HepG2 (cell line): Measurements from ENCODE around the gene HECTD4. TPM values are rescaled to one million over a fixed set of nuclear protein-coding genes. Genes with fewer than 3 reads are reported as not detected.

ENCODE experiments used
- ATAC-seq: fragments of 200-7000 bp; cut with Tn5 transposase; 3 replicates; pipeline ENCODE4 v1.9.1; 2020; ENCODE audit warnings: mild to moderate bottlenecking, moderate library complexity
- BruUV-seq: library from RNA; stranded (reverse); fragments of 400-500 nt; replicated peaks from 2 replicates; lab custom pipeline; 2021; lab: Mats Ljungman, UMichigan
- CTCF ChIA-PET: fragments of 300-600 bp; formaldehyde crosslinking; extraction: SDS; loops from one replicate; lab custom pipeline; 2021; ENCODE audit warnings: low total read pairs, inconsistent platforms, low intra/inter-chr PET ratio; lab: Yijun Ruan, JAX
- POLR2A ChIA-PET: fragments of 350-600 bp; sonication (Branson Sonifier 250); formaldehyde crosslinking; loops from one replicate; lab custom pipeline; 2020; ENCODE audit warnings: antibody characterized with exemption, inconsistent platforms; lab: Yijun Ruan, JAX
- DNase-seq: peaks from one replicate; pipeline ENCODE4 v3.0.0-alpha.2; 2015; ENCODE audit warnings: low spot score
- FAIRE-seq: peaks from 3 replicates; lab custom pipeline; 2011; peaks lifted over from hg19 to GRCh38; lab: Jason Lieb, UNC
- H2AFZ ChIP-seq: one replicate; pipeline ENCODE4 v1.6.1; 2011; ENCODE audit warnings: low read length, inconsistent platforms
- H3K27ac ChIP-seq: fragments of 300-600 bp; 3 replicates; pipeline ENCODE4 v1.8.0; 2011; ENCODE audit warnings: mixed run types, mild to moderate bottlenecking, mixed read lengths, low read length, inconsistent platforms; ENCODE audit not compliant: insufficient read depth; ENCODE audit errors: extremely low read length
- H3K27me3 ChIP-seq, 2 experiments: fragments of 200-600 bp in 1 of 2; 2 replicates in 1 of 2; 3 replicates in 1 of 2; pipeline versions ENCODE4 v1.6.0 to v1.8.0; 2011; ENCODE audit warnings: low read length in 2 of 2, mild to moderate bottlenecking in 2 of 2, moderate library complexity in 2 of 2, inconsistent platforms in 1 of 2; ENCODE audit not compliant: insufficient read depth in 2 of 2, control insufficient read depth in 1 of 2
- H3K36me3 ChIP-seq, 2 experiments: fragments of 200-600 bp in 1 of 2; replicated peaks in 1 of 2; 2 replicates in 1 of 2; 3 replicates in 1 of 2; pipeline versions ENCODE4 v1.5.1 to v1.8.0; 2011; ENCODE audit warnings: low read length in 2 of 2, inconsistent platforms in 1 of 2; ENCODE audit not compliant: insufficient read depth in 2 of 2, control insufficient read depth in 1 of 2
- H3K4me1 ChIP-seq: 2 replicates; pipeline ENCODE4 v1.5.1; 2012; ENCODE audit warnings: low read length, inconsistent platforms; ENCODE audit not compliant: insufficient read depth
- H3K4me2 ChIP-seq: 2 replicates; pipeline ENCODE4 v1.6.0; 2011; ENCODE audit warnings: low read depth, low read length, inconsistent platforms
- H3K4me3 ChIP-seq, 3 experiments: fragments of 200-600 bp in 1 of 3; sonication (generic), shearing (Covaris generic) in 1 of 3; replicated peaks in 1 of 3; 2 replicates each; pipeline ENCODE4 v1.5.1; 2011 to 2016; ENCODE audit warnings: low read length in 3 of 3, inconsistent platforms in 2 of 3, low read depth in 2 of 3, mild to moderate bottlenecking in 2 of 3, control low read depth in 1 of 3, mixed read lengths in 1 of 3; ENCODE audit not compliant: insufficient read depth in 1 of 3
- H3K79me2 ChIP-seq: one replicate; pipeline ENCODE4 v1.6.1; 2011; ENCODE audit warnings: low read length, inconsistent platforms; ENCODE audit not compliant: insufficient read depth
- H3K9ac ChIP-seq: 2 replicates; pipeline ENCODE4 v1.6.0; 2011; ENCODE audit warnings: mild to moderate bottlenecking, low read depth, low read length, inconsistent platforms; ENCODE audit not compliant: insufficient read depth
- H3K9me3 ChIP-seq: 2 replicates; pipeline ENCODE4 v1.5.1; 2012; ENCODE audit warnings: mild to moderate bottlenecking, low read length
- H4K20me1 ChIP-seq: 2 replicates; pipeline ENCODE4 v1.6.0; 2011; ENCODE audit warnings: inconsistent platforms, mild to moderate bottlenecking, low read length, moderate library complexity; ENCODE audit not compliant: insufficient read depth
- ATF7-NPFF ChIP-seq: sonication (generic); formaldehyde crosslinking; IDR thresholded peaks from 2 replicates; pipeline ENCODE4 v1.8.1; 2023; ENCODE audit warnings: mild to moderate bottlenecking, low read depth, missing genetic modification reagents, moderate library complexity
- FOXA1 ChIP-seq, 2 experiments: fragments of 450-650 bp in 1 of 2; sonication (generic) in 1 of 2; formaldehyde crosslinking in 1 of 2; IDR thresholded peaks; 2 replicates each; pipeline versions ENCODE4 v1.4.0 to v1.6.1; 2016 to 2020; ENCODE audit warnings: missing genetic modification reagents in 1 of 2
- GPN1 ChIP-seq: sonication (generic); formaldehyde crosslinking; IDR thresholded peaks from 2 replicates; pipeline ENCODE4 v1.5.1; 2020; ENCODE audit warnings: missing genetic modification reagents, borderline replicate concordance
- KAT7 ChIP-seq: IDR thresholded peaks from 2 replicates; pipeline ENCODE4 v1.6.1; 2018; ENCODE audit warnings: borderline replicate concordance, missing compliant biosample characterization
- KMT2B ChIP-seq: IDR thresholded peaks from 2 replicates; pipeline ENCODE4 v1.6.1; 2016; ENCODE audit warnings: missing genetic modification reagents, missing compliant biosample characterization
- MTF1 ChIP-seq: sonication (generic); formaldehyde crosslinking; IDR thresholded peaks from 2 replicates; pipeline ENCODE4 v1.5.0; 2020; ENCODE audit warnings: missing genetic modification reagents
- PBX2 ChIP-seq: IDR thresholded peaks from 2 replicates; pipeline ENCODE4 v1.6.1; 2016; ENCODE audit warnings: control low read depth
- REL ChIP-seq: sonication (generic); formaldehyde crosslinking; conservative IDR thresholded peaks from 2 replicates; pipeline ENCODE4 v1.8.0; 2022; ENCODE audit warnings: mild to moderate bottlenecking, missing genetic modification reagents, moderate library complexity
- RNF219 ChIP-seq: sonication (generic); formaldehyde crosslinking; IDR thresholded peaks from 2 replicates; pipeline ENCODE4 v1.5.0; 2020; ENCODE audit warnings: mild to moderate bottlenecking, missing genetic modification reagents
- TBX2 ChIP-seq: sonication (generic); formaldehyde crosslinking; IDR thresholded peaks from 2 replicates; pipeline ENCODE4 v1.5.0; 2020; ENCODE audit warnings: missing genetic modification reagents, mild to moderate bottlenecking, borderline replicate concordance
- TCF7 ChIP-seq: sonication (generic); IDR thresholded peaks from 2 replicates; pipeline ENCODE4 v1.6.1; 2016; ENCODE audit warnings: antibody characterized with exemption, low read depth
- ZKSCAN8 ChIP-seq: IDR thresholded peaks from 2 replicates; pipeline ENCODE4 v1.6.1; 2016; ENCODE audit warnings: borderline replicate concordance, missing genetic modification reagents, missing compliant biosample characterization
- ZNF547 ChIP-seq: sonication (generic); formaldehyde crosslinking; IDR thresholded peaks from 2 replicates; pipeline ENCODE4 v1.5.1; 2020; ENCODE audit warnings: mild to moderate bottlenecking, missing genetic modification reagents
- WGBS: methylation state at CpG from one replicate; pipeline ENCODE4 v1.1.6; 2017; ENCODE audit warnings: low lambda C conversion rate; 5-methylcytosine and 5-hydroxymethylcytosine counted together
- in situ Hi-C: cut with HindIII; loops from 2 replicates; pipeline ENCODE4 v1.10.0; 2017; ENCODE audit warnings: low pct_unique_long_range_greater_than_20kb; ENCODE audit not compliant: extremely low pct_ligation_motif_present
- intact Hi-C: fragments of 100-400 bp; cut with micrococcal nuclease; formaldehyde crosslinking; loops from one replicate; pipeline ENCODE4 v1.10.0; 2022; ENCODE audit not compliant: unreplicated experiment
- polyA plus RNA-seq, 8 experiments: library from polyadenylated mRNA; depleted of rRNA in 3 of 8; stranded (reverse) in 7 of 8; unstranded in 1 of 8; fragments of >200 nt; fragmentation: Illumina TruSeq in 4 of 8; extraction: Trizol in 4 of 8; gene quantifications; 2 replicates each; pipeline versions ENCODE4 v1.2.1 to v1.2.3, GENCODE V29; 2011 to 2016; ENCODE audit warnings: low read depth in 4 of 8, missing spikeins in 1 of 8, mixed read lengths in 1 of 8; ENCODE audit not compliant: insufficient read depth in 1 of 8
- total RNA-seq, 5 experiments: library from RNA; depleted of rRNA; stranded (reverse); fragments of >200 nt; fragmentation: Illumina TruSeq; extraction: Trizol; gene quantifications; 2 replicates each; pipeline ENCODE4 v1.2.3, GENCODE V29; 2016; ENCODE audit warnings: low read depth in 1 of 5

Gene HECTD4
- total and polyA plus RNA-seq, 2 of the 13 experiments (the other 11 are each of a cell fraction or from before 2014, with no cell fraction given), result 9.0 to 11.4 TPM

- WGBS, result 95% methylated on average over 15 of the region's 26 CpGs
- no peaks in the 10 kb centered on the region for H3K27me3 ChIP-seq
- CTCF ChIA-PET, result no interaction called here
- H3K4me3 ChIP-seq, result no peak overlapping the region
- no peaks in the 10 kb centered on the region for H4K20me1 ChIP-seq
- no TSS peak for BruUV-seq
- POLR2A ChIA-PET, result no interaction called here
- FAIRE-seq (no peak), ATAC-seq (no peak; the same call in 2 of the 3 replicates), DNase-seq (no peak)
- TF ChIP-seq ATF7-NPFF (CRISPR knock-in tag), result no peak
- TF ChIP-seq RNF219 (CRISPR knock-in tag), result no peak
- no peak for TF ChIP-seq KMT2B (CRISPR knock-in tag)
- no peak for TF ChIP-seq MTF1 (CRISPR knock-in tag)
- TF ChIP-seq PBX2, result no peak
- TF ChIP-seq FOXA1 (IDR thresholded peaks at IDR 0.05), result no peak
- TF ChIP-seq FOXA1 (CRISPR knock-in tag; IDR thresholded peaks at IDR 0.05), result no peak
- TF ChIP-seq TBX2 (CRISPR knock-in tag), result no peak
- no peak for TF ChIP-seq KAT7 (CRISPR knock-in tag)
- no peak for TF ChIP-seq ZKSCAN8
- TF ChIP-seq REL (CRISPR knock-in tag), result no peak
- TF ChIP-seq ZNF547, result no peak
- TF ChIP-seq TCF7, result no peak
- no peak for TF ChIP-seq GPN1 (CRISPR knock-in tag)
- H2AFZ ChIP-seq, result no peak overlapping the region
- no peak overlapping the region for H3K4me2 ChIP-seq
- H3K27ac ChIP-seq, result no peak overlapping the region
- H3K9ac ChIP-seq, result no peak overlapping the region
- no peaks in the 10 kb centered on the region for H3K9me3 ChIP-seq
- 0 out of 2 replicates have a peak, but pooled peaks cover 4% of the 10 kb centered on the region for H3K4me1 ChIP-seq
- H3K36me3 ChIP-seq, result peaks cover 4 to 9% of the 10 kb centered on the region in 2 experiments; a peak in 4 of 5 replicates
- in situ Hi-C loops (no loop called here), intact Hi-C loops (no loop called here)
- no peaks in the 10 kb centered on the region for H3K79me2 ChIP-seq
These were observed 196.9 kb downstream of the HECTD4 start for GRCh38 chr12:112185093-112185923.
